ENCODE results near the gene TOMT. TPM values are rescaled to one million over a fixed set of nuclear protein-coding genes. Genes with fewer than 3 reads are reported as not detected.

Gene TOMT
- total RNA-seq, 4 donors from 2014 or later = not detected

GRCh38 chr11:72069787-72070251, 35.9 kb upstream of the TOMT start:
- TF ChIP-seq, protein P1, sequence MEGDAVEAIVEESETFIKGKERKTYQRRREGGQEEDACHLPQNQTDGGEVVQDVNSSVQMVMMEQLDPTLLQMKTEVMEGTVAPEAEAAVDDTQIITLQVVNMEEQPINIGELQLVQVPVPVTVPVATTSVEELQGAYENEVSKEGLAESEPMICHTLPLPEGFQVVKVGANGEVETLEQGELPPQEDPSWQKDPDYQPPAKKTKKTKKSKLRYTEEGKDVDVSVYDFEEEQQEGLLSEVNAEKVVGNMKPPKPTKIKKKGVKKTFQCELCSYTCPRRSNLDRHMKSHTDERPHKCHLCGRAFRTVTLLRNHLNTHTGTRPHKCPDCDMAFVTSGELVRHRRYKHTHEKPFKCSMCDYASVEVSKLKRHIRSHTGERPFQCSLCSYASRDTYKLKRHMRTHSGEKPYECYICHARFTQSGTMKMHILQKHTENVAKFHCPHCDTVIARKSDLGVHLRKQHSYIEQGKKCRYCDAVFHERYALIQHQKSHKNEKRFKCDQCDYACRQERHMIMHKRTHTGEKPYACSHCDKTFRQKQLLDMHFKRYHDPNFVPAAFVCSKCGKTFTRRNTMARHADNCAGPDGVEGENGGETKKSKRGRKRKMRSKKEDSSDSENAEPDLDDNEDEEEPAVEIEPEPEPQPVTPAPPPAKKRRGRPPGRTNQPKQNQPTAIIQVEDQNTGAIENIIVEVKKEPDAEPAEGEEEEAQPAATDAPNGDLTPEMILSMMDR (IDR thresholded peaks at IDR 0.05; ENCODE audit: low read depth) = no peak

DNA sequence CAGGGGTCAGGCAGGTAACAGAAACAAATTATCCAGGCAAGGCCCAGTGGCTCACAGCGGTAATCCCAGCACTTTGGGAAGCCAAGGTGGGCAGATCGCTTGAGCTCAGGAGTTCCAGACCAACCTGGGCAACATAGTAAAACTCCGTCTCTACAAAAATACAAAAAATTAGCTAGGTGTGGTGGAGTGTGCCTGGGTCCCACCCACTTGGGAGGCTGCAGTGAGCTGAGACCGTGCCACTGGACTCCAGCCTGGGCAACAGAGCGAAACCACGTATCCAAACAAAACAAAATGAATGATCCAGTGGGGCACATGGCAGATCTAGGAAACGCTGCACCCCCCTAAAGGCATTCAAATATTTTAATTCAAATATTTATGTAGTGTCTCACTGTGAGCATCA, 35.2 kb upstream of the TOMT start:
- TF ChIP-seq, protein P1 (IDR thresholded peaks at IDR 0.05; ENCODE audit: low read depth) = no peak

DNA sequence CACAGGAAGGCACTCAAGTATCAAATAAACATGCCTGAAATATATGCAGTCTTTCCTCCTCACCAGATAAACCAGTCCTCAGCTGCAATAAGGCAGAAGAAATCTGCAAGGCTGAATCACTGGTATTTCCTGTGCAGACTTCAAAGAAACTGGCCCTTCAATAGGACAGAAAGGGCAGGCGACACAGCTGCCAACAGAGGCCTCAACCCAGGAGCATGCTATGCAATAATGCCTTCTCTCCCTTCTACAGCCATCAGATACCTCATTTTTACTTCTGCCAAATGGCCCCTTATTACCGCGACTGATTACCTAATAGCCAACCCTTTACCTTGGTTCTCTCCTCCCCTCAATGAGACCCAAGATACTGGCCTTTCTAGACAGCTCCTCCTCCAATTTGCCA, 33.4 kb upstream of the TOMT start:
- TF ChIP-seq, protein P1 (IDR thresholded peaks at IDR 0.05; ENCODE audit: low read depth) = no peak

DNA sequence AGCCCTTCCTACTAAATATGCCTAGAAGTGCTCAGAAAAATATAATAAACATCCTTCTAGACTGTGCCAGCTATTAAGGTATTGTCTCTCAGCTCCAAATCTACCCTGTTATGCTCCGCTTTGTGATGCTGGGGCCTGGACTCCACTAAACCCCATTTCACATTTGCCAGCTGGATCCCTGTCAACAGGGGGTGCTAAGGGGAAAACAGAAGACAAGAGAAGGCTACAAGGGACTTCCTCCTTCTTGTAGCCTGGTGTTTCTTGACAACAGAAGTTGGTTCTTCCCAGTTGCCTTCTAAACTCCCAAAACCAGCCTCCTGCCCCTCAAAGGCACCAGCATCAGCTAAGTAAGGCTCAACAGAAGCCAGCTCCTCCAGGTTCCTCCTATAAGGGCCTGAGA, 30.6 kb upstream of the TOMT start:
- TF ChIP-seq, protein P1 (IDR thresholded peaks at IDR 0.05; ENCODE audit: low read depth) = no peak

GRCh38 chr11:72075756-72076155, 30.0 kb upstream of the TOMT start:
- TF ChIP-seq, protein P1 (IDR thresholded peaks at IDR 0.05; ENCODE audit: low read depth) = no peak

DNA sequence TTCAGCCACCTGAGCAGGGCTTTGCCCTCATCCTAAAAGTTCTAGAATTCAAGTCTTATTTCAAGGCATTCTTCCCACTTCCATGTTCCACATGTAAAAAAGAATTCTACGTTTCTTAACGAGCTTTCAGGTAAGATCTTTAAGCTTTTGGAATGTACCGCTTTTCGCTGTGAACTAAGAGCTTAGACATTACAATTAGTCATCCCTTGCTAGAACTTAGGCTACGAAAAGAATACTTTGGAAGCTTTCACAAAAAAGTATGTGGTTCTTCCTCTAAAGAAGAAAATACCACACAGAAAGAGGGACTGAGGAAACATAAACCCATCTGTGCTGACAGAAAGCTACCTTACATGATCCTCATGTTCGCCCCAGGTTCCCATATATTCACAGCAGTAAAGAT, 27.2 kb upstream of the TOMT start:
- TF ChIP-seq, protein P1 (IDR thresholded peaks at IDR 0.05; ENCODE audit: low read depth) = no peak

DNA sequence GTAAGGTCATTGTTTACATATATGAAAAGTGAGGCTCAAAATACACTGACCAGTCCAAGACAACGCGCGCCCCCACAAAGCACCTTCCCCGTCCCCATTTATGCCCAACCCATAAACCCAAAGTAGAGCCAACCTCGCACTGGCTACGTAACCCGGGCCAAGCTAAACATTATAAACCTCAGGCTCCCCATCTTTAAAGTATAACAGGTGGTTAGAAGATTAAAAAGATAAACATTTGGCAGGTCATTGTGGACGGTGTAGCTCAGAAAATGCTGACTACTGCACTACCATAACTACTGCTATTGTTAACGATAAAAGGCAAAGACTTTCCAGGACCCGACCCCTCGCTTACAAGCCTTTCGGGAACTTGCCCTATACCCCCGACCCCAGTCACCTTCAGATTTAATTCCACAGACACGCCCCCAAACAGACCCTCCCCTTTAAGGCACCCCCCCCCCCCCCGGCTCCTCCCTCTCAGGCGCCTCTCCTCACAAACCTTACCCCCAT, 25.9 kb upstream of the TOMT start:
- TF ChIP-seq, protein P1 (IDR thresholded peaks at IDR 0.05; ENCODE audit: low read depth) = no peak
